ENCODE results near the gene SNF8.

Gene SNF8

DNA sequence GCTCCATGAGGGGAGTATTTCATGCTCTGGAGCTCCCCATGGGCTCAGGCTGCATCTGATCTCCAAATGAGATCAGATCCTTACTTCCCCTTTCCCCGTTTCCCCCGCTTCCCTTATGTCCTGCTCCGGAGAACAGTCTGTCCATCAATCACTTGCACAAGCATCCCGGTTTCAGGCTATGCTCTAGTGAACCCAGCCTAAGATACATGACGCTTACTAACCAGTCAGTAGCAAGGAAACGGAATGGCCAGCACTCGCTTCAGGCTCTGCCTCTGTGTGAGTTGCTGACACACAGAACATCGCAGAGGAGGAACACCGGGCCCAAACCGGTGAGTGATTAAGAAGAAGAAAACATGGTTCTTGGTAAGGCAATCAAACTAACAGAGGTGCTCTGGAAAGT lies 61.5 kb downstream of the SNF8 start:
- DNase-seq, result no peak

DNA sequence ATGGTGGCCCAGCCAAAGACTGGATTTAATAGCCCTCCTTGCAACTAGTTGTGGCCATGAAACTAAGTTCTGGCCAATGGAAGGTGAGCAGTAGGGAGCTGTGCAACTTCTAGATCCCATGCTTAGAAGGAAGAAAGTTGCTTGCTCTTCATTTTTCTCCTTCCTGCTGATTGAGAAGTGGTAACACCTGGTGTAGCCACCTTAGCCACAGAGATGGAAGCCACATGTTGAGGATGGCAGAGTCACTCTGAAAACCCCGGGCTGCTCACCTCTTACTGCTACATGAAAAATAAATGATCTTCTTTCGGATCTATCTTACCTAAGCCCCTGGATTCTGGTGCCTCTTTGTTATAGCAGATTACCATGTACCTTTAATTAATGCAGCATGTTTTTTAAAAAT lies 62.4 kb downstream of the SNF8 start:
- no peak for DNase-seq
